SK-N-MC (cell line): ENCODE data around the gene DTX2.
"Not testable (repeated sequence)": the region's sequence is repeated elsewhere in the genome, so short reads cannot be mapped to it uniquely, and the experiment has no call there.

Experiments used
- DNase-seq: peaks from one replicate; pipeline ENCODE4 v3.0.0-alpha.2; 2011; ENCODE audit warnings: low read depth, low spot score
- H3K27ac ChIP-seq: fragments of 200-600 bp; sonication (generic); 2 replicates; pipeline ENCODE4 v1.5.1; 2016; ENCODE audit warnings: mixed run types
- H3K36me3 ChIP-seq: fragments of 200-600 bp; sonication (generic); 2 replicates; pipeline ENCODE4 v1.6.1; 2017; ENCODE audit warnings: antibody characterized with exemption, low read length, mixed read lengths; ENCODE audit not compliant: insufficient read depth
- H3K4me3 ChIP-seq: fragments of 200-600 bp; sonication (generic); 2 replicates; pipeline ENCODE4 v1.5.1; 2016
- H3K9ac ChIP-seq: fragments of 200-600 bp; sonication (generic); 2 replicates; pipeline ENCODE4 v1.8.0; 2017; ENCODE audit warnings: mixed run types, mixed read lengths; ENCODE audit not compliant: insufficient read length
- H3K9me3 ChIP-seq: fragments of 200-600 bp; sonication (generic); 2 replicates; pipeline ENCODE4 v1.6.1; 2017; ENCODE audit warnings: low read depth, mild to moderate bottlenecking, antibody characterized with exemption, low read length, moderate library complexity, mixed read lengths
- POLR2AphosphoS5 ChIP-seq: IDR thresholded peaks from 2 replicates; pipeline ENCODE4 v1.6.1; 2012; ENCODE audit warnings: mild to moderate bottlenecking, low read depth, low read length, borderline replicate concordance

The DTX2 gene

GRCh38 chr7:76549025-76549854 lies 87.7 kb downstream of the DTX2 start:
- H3K9ac ChIP-seq = peak overlapping the region; percentile 91
- peak; percentile 89 for TF ChIP-seq POLR2AphosphoS5
- H3K36me3 ChIP-seq, H3K27ac ChIP-seq, H3K9me3 ChIP-seq: not testable (repeated sequence)
- peak; percentile 30 for DNase-seq
- H3K4me3 ChIP-seq = peak overlapping the region; percentile 86

GRCh38 chr7:76549855-76550248 lies 88.3 kb downstream of the DTX2 start:
- H3K9me3 ChIP-seq, DNase-seq, H3K27ac ChIP-seq, H3K36me3 ChIP-seq: not testable (repeated sequence)
- H3K9ac ChIP-seq = peak overlapping the region; percentile 91
- H3K4me3 ChIP-seq = peak overlapping the region; percentile 86

GRCh38 chr7:76551992-76552391 lies 90.5 kb downstream of the DTX2 start:
- not testable (repeated sequence) for H3K36me3 ChIP-seq, DNase-seq, H3K9me3 ChIP-seq, H3K4me3 ChIP-seq, H3K27ac ChIP-seq, H3K9ac ChIP-seq
